ENCODE results near the gene DDX5.

Gene DDX5

GRCh38 chr17:64506201-64506575 lies at the start of gene DDX5:
Gene DDX5 (minus strand): TSS chr17:64506289. CDS start chr17:64506119, 170 bp downstream.
- DNase-seq (ENCODE audit: low read depth) = no peak

- no peak for DNase-seq (ENCODE audit: low read depth)
Measured at GRCh38 chr17:64555281-64555680, 49.2 kb upstream of the DDX5 start.

DNA sequence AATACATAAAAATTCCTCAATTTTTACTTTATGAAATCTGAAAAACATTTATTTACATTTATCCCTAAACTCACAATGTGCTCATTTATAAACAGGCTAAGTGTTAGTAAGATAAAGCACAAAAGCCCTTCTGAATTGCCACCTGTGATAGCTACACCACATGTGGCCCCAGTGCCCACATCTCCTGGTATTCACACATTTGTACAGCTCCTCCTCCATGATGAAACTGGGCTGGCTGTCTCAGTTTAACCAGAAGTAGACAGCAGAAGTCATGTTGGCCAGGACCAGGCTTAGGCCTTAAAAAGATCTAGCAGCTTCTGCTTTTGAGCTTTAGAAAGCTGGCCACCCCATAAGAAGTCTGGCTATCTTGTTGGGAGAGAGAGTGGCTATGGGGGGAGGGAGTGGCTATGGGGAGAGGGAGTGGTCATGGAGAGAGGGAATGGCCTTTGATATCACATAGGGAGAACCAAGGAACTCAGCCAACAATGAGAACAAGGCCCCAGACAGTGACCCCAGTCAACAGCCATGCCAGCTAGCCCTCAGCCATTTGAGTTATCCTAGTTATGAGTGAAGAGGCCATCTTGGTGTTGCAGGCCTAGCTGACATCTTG lies 48.0 kb upstream of the DDX5 start:
- no peak for DNase-seq (ENCODE audit: low read depth)

DNA sequence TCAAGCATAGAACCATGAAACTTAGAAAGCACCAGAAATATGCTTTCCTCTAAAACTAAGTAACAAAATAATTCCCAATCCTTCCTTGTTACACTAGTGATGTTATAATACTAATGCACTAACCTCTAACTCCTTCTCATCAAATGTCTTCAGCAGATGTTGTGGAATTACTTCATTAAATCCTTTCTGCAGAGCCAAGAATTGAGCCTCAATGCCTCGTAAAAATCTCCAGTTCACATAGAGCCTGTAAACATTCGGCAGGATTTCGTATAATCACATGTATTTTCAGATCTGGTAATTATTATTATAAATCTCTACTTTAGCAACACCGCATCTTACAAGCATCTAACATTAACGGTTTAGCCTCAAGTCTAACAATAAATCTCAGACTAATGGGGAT lies 45.4 kb upstream of the DDX5 start:
- DNase-seq (ENCODE audit: low read depth) = no peak

GRCh38 chr17:64547319-64547718 lies 41.2 kb upstream of the DDX5 start:
- no peak for DNase-seq (ENCODE audit: low read depth)

DNA sequence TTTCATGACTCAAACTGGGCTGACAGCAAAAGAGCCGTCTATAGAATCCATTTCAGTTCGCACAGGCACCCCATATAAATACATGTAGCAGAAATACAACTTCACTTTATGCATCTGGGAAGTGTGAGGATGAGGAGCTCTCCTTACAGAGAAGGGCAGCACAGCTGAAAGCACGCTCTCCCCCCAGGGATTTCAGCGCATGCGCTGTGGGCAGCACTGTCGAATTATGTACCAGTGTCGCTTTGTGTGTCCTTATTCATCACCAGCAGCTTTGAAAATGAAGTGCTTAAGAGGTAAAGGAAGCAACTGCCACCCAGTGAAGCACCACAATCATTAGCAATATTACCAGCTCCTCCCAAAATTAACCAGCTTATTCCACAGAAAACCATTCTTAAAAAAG lies 40.6 kb upstream of the DDX5 start:
- no peak for DNase-seq (ENCODE audit: low read depth)

GRCh38 chr17:64544742-64545141 lies 38.7 kb upstream of the DDX5 start:
- DNase-seq (ENCODE audit: low read depth) = no peak

GRCh38 chr17:64540118-64540776 lies 34.2 kb upstream of the DDX5 start:
- DNase-seq (ENCODE audit: low read depth) = no peak

GRCh38 chr17:64538508-64539130 lies 32.5 kb upstream of the DDX5 start:
- no peak for DNase-seq (ENCODE audit: low read depth)

DNA sequence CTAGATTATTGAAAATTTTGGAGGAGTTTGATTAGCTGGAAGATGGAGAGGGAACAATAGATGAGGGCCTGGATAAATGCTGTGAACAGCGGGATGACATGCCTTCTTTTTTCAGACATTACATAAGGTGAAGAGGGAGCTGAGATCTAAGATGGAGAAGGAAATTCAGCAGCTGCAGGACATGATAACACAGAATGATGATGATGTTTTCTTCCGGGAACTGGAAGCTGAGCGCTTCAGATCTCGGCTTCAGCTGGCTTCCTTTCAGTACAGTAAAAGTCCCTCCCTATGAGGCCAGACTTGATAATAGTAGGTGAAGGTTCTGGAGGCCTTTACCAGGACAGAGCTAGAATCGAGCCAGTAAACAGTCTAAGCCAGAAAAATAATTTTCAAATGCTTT lies 31.4 kb upstream of the DDX5 start:
- no peak for DNase-seq (ENCODE audit: low read depth)

- no peak for DNase-seq (ENCODE audit: low read depth)
Measured at GRCh38 chr17:64536913-64537312, 30.8 kb upstream of the DDX5 start.

GRCh38 chr17:64535357-64535756 lies 29.3 kb upstream of the DDX5 start:
- DNase-seq (ENCODE audit: low read depth) = no peak

DNA sequence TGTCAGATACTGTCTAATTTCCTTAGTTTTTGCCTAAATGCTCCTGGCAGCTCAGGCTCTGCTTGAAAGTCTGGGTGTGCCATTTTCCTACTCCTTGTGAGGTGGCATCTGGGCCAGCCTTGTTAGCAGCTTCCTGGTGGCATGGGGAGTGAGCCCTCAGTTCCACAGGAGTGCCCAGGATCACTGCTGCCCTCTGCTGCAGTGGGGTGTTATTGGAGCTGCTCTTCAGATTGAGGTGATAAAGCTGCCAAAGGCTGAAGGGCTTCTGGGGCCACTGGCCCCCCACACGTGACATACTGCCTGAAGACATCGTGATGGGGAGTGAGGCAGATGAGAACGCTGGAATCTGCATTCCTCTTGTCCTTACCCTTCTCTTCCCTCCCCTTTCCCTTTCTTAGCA lies 28.1 kb upstream of the DDX5 start:
- DNase-seq (ENCODE audit: low read depth) = no peak

DNA sequence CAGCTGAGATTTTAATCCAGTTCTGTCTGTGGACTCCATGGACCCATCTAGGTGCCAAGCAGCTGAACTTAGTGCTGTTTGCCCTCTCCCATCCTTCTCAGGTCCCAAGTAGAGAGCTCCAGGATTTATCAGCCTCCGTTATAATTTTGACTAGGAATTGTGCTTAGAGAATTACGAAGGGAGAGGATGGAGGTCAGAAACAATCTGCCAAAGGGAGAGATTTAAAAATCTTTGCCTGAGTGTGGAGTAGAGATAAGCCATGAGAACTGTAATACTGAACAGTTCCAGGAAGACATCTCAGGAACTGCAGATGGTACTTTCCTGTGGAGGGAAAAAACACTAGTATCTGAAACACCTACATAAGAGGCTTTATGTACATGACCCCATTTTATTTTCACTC lies 27.7 kb upstream of the DDX5 start:
- no peak for DNase-seq (ENCODE audit: low read depth)

GRCh38 chr17:64532409-64532808 lies 26.3 kb upstream of the DDX5 start:
- DNase-seq (ENCODE audit: low read depth) = no peak

DNA sequence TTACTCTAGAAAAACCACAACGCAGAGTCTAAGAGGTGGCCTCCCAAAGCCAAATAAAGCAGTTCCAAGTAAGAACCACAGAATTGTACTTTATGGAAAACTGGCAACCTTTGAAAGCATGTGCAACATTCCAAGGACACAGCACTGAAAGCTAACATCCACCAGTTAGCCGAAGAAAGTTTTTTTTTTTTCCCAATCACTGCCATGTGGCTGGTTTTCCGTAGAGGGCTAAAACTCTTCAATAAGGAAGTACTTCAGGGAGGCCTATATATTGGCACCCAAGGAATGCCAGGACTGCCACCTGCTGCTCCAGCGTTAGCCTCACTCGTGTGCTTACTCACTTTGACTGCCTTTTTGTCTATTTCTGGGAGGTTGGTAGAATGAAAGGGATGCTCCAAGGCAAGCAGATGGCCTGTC lies 25.9 kb upstream of the DDX5 start:
- DNase-seq (ENCODE audit: low read depth) = no peak

GRCh38 chr17:64529221-64529620 lies 23.1 kb upstream of the DDX5 start:
- DNase-seq (ENCODE audit: low read depth) = no peak

- DNase-seq (ENCODE audit: low read depth) = no peak
Measured at GRCh38 chr17:64527914-64528313, 21.8 kb upstream of the DDX5 start.

DNA sequence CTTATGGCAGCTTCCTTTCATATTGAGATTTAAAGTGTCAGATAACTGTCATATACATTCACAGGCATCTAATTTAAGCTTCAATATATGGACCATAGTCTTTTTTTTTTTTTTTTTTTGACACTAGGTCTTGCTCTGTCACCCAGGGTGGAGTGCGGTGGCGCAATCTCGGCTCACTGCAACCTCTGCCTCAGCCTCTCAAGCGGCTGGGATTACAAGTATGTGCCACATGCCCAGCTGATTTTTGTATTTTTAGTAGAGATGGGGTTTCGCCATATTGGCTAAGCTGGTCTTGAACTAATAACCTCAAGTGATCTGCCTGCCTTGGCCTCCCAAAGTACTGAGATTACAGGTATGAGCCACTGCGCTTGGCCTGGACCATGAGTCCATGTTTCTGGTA lies 14.3 kb upstream of the DDX5 start:
- no peak for DNase-seq (ENCODE audit: low read depth)

GRCh38 chr17:64519601-64520000 lies 13.5 kb upstream of the DDX5 start:
- no peak for DNase-seq (ENCODE audit: low read depth)

DNA sequence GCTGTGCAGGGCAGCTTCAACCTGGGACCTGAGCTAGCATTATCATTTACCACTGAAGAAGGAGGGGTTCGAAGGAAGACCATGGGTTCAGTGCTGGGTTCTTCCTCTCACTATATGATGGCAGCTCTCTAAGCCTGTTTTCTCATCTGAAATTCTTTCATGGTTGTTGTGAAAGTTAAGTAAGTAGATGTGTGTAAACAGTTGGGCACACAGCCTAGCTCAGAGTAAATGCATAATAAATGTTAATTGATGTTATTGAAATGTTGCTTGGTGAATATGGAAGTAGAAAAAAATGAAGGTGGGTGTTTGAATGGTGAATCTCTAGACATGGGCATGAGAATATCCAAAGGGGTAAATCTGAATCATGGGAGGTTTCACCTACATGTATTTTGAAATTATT lies 9.7 kb upstream of the DDX5 start:
- no peak for DNase-seq (ENCODE audit: low read depth)

DNA sequence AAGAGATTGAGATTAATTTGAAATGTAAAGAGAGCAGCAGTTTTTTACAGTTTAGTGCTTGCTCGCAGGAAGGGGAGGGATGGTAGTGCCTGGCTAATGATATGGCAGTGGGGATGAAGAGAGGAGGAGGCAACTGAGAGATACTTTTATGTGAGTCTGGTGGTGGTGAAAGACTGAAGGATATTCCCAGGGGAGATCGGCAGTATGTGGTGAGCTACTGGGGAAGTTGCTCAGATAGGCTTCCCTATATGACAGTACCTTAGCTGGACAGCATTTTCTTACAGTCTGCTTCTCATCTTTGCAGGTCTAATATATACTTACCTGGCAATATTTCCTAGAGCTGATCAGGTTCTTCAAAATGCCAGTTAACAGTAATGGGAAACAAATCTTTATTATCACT lies 9.3 kb upstream of the DDX5 start:
- no peak for DNase-seq (ENCODE audit: low read depth)

DNA sequence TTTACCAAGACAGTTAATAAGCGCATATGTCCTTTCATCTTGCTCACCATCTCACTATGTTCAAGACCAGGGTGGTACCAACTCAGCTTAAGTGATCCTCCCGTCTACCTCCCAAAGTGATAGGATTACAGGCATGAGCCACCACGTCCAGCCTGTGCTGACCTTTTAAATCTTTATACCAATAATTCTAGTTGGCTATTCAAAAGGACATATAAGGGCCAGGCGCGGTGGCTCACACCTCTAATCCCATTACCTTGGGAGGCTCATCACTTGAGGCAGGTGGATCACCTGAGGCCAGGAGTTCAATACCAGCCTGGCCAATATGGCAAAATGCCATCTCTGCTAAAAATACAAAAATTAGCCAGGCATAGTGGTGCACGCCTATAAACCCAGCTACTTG lies 3.1 kb upstream of the DDX5 start:
- DNase-seq (ENCODE audit: low read depth) = no peak

GRCh38 chr17:64508683-64509082 lies 2.6 kb upstream of the DDX5 start:
- DNase-seq (ENCODE audit: low read depth) = no peak
